Occipital lobe (tissue), 2 donors: ENCODE measurements around the gene ISG20. TPM values are rescaled to one million over a fixed set of nuclear protein-coding genes. Genes with fewer than 3 reads are reported as not detected.
"Not testable (repeated sequence)": the region's sequence is repeated elsewhere in the genome, so short reads cannot be mapped to it uniquely, and the experiment has no call there.

ENCODE experiments used
- DNase-seq: peaks from one replicate; lab custom pipeline; 2025; lab: John Stamatoyannopoulos, UW
- total RNA-seq: library from RNA; depleted of rRNA; stranded (reverse); fragments of >200 nt; gene quantifications from one replicate; pipeline ENCODE4 v1.2.3, GENCODE V29; 2014

ISG20 gene
- total RNA-seq, 1 donor from 2014 or later = not detected

DNA sequence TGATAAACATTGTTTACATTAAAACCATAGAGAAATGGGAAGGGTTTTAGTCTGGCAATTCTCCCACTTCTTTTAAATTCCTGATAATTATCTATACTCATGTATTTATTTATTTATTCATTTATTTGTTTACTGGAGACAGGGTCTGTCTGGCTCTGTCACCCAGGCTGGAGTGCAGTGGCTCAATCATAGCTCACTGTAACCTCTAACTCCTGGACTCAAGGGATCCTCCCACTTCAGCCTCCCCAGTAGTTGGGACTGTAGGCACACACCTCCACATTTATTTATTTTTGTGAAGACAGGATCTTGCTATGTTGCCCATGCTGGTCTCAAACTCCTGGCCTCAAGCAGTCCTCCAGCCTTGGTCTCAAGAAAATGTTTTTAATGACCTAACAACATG, 20.1 kb upstream of the ISG20 start:
- DNase-seq = no peak

DNA sequence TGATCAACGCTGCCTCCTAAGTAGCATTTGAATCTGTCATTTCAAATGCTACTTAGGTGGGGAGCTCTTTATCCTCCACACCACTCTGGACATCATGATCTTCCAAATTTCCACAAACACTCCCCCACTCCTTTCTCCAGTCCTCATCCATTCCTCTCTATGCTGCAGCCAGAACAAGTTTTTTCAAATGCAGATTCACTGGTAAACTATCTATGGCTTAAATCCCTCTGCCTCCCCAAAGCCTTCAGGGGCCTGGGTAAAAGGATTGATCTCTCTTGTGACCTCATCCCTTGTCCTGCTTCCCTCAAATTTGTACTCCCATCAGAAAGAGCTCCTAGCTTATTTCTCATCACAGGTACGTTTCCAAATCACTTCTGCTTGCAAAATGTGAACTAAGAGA, 19.0 kb upstream of the ISG20 start:
- DNase-seq = no peak

DNA sequence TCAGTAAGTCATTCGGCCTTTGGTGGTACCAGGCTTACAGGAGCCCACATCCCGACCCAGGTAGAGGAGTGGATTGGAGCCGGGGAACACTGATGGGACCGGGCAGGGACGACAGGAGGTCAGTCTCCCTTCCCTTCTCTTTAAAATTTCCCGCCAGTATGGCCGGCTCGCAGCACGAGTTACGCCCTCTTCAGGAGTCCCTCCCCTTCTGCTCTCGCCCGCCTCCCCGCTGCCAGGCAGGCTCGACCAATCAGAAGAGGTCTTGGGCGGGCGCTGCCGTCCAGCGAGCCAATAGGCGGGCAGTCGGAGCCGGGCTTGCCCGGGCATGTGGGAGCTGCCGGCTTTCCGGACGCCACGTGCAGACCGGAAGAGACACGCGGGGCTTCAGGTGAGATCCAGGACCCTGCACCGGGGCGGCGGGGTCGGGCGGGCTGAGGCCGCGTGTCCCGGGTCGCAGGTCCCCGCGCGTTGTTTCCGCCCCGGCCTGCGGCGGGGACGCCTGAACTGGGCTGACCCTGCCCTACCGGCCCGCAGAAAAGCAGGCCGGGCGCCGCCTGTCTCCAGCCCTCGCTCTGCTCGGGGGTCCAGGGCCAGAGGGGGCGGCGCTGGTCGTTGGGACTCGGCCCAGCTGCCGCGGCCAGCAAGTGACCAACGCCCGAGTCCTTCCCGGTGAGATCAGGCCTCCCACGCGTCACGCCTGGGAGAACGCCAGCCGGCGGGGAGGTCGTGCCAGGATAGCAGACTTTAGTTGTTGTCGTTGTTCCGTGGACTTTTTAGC, 17.6 kb upstream of the ISG20 start, which contains the start of gene AEN:
TSS of gene AEN (plus strand) at position 346 of the 778 bp plus-strand sequence. CDS start 4,870 bp downstream, outside the sequence.
- DNase-seq = peak; percentile 95

DNA sequence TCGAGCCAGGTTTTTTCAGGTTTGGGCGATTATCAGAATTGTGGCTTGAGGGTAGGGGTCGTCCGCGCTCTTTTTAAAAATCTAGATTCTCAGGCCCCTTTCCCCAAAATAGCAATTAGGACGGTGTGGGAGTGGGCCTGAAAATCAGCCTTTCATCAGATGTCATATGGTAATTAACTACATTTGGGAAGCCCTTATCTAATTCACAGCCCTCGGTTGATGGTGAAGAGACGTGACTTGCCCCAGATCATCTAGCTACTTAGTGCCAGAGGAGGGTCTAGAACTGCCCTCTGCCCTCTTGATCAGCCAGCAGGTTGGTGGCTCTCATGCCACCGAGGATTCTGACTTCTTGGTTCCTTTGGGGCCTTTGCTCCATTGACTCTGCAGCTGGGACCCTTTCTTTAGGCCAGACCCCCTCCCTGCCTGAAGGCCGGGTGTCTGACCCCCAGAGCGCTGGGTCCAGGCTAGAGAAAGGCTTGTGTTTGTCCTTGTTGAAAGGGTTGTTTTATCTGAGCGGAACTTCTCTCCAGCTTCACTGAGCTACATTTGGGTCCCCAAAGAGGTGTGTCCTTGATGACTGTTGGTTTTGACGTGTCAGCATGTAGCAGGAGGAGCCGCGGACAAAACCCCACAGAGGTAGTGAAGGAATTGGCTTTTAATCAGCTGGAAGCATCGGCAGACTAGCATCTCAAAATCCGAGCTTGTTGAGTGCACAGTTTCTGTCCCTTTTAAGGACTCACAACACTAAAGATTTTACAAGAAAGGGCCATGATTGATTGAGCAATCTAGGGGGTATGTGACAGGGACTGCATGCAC, 16.8 kb upstream of the ISG20 start:
- no peak for DNase-seq

DNA sequence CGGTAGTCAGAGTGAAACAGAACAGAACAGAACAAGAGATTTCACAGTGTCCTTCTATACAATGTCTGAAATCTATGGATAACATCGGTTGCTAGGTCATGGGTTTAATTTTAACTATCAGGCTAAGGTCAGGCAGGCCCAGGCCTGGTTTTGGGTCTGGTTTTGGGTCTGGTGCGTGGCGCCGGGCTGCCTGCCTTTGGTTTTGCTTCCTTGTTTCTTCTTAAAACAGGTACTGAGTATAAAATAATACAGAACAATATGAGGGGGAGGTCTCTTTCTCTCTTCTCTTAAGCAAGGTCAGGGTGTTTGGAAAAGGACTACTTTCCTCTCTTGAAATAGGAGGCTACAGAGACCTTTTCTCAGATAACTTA, 16.2 kb upstream of the ISG20 start:
- no peak for DNase-seq

DNA sequence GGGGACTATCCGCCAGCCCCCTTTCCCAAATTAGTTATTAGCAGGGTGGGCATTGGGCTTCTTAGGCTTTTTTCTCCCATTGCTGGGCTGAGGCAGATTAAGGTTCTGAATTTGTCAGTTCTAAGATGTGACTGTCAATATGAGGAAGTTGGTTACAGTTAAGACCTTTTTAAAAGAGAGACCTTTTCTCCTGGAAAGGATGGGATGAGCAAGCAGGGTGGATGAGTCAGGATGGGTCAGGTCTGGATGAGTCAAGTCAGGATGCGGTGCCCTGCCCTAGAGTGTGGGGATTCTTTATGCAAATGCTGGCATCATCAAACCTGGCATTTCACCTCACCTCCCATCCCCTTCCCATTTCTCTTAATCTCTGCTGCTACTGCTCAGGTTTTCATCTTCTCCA, 15.8 kb upstream of the ISG20 start:
- no peak for DNase-seq

DNA sequence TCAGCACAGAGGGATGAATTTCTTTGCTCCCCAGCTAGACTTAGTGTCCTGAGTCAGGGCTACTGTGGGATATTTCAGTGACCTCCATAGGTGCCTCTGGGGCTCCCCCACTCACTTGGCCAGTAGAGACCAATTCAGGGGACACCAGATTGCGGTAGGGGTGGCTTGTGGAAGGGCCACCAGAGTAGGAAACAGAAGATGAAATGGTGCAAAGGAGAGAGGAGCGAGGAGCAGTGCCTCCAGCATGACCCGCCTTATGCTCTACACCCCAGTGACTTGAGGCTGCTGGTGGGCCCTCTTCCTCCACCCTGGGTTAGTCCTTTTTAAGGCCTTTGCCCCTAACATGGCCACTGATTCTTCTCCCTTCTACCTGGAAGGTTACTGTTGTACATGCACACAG, 15.2 kb upstream of the ISG20 start:
- no peak for DNase-seq

DNA sequence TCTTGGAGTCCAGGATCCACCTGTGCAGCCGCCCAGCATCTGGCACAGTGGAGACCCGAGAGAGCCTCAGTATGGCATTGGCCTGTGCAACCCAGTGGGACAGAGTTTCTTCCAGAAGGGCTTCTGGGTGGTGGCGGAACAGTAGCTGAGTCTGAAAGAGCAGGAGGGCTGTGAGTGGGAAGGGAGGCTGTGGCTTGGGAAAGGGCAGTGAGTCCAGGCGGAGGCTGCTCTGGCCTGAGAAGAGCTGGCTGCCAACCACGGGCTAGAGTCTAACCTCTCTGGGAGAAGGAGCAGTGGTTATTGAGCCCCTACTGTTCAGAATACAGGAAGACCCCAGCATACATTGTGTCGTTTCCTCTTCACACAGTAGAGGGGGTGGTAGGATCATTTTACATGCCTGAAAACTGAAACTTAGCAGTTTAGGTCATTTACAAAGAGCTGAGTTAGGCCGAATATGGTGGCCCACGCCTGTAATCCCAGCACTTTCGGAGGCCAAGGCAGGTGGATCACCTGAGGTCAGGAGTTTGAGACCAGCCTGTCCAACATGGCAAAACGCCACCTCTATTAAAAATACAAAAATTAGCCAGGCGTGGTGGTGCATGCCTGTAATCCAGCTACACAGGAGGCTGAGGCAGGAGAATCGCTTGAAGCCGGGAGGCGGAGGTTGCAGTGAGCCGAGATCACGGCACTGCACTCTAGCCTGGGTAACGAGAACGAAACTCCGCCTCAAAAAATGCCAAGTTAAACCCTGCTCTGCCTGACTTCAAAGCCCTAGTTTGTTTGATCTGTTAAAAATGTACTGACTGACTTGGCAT, 14.5 kb upstream of the ISG20 start:
- no peak for DNase-seq

DNA sequence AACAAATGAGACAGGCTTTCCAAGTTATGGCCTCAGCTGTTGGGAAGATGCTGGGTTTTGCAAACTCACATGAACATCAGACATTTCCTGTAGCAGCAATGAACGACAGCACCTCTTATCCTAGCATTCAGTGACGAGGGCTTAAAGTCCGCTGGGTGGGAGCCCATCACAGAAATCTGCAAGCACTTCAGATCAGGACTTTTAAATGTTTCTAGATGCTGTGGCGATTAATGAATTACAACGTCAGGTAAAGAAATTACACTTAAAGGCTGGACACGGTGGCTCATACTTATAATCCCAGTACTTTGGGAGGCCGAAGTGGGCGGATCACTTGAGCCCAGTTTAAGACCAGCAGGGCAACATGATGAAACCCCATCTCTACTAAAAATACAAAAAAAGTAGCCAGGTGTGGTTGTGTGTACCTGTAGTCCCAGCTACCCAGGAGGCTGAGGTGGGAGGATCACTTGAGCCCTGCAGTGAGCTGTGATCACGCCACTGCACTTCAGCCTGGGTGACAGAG, 13.8 kb upstream of the ISG20 start:
- no peak for DNase-seq

DNA sequence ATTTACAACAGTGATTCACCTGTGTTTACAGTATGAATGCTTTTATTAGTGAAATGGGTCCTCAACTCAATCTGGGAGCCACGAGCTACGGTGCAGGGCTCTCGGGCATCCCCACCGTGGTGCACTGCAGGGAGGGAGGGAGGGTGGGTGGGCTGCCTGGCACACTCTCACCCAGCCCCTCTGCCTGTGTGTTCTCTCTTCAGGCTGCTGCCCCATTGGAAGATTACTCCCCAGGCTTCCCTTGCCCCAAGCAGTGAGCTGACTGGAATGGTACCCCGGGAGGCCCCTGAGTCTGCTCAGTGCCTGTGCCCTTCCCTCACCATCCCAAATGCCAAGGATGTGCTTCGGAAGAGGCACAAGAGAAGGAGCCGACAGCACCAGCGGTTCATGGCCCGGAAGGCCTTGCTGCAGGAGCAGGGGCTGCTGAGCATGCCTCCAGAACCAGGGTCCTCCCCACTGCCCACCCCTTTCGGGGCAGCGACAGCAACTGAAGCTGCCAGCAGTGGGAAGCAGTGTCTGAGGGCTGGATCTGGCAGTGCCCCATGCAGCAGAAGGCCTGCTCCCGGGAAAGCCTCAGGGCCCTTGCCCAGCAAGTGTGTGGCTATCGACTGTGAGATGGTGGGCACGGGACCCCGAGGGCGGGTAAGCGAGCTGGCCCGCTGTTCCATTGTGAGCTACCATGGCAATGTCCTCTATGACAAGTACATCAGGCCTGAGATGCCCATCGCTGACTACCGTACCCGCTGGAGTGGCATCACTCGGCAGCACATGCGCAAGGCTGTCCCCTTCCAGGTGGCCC, 12.7 kb upstream of the ISG20 start:
- DNase-seq = no peak

DNA sequence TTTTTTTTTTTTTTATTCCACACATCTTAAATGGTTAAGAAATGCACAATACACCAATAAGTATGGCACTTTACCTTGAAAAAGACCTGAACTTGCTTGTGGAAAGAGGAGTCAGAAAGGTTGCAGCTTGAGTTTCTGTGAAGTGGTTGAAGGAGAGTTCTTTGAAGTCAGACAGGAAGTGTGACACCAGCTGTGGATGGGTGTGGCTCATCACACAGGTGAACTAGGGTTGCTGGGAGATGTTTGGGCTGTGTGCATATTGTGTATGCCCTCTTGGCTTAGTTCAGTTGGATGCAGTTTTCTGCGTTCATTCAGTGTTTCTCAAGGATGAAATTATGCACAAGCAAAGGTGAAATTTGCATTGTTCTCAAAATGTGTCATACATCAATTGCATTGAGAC, 11.4 kb upstream of the ISG20 start:
- DNase-seq = no peak

DNA sequence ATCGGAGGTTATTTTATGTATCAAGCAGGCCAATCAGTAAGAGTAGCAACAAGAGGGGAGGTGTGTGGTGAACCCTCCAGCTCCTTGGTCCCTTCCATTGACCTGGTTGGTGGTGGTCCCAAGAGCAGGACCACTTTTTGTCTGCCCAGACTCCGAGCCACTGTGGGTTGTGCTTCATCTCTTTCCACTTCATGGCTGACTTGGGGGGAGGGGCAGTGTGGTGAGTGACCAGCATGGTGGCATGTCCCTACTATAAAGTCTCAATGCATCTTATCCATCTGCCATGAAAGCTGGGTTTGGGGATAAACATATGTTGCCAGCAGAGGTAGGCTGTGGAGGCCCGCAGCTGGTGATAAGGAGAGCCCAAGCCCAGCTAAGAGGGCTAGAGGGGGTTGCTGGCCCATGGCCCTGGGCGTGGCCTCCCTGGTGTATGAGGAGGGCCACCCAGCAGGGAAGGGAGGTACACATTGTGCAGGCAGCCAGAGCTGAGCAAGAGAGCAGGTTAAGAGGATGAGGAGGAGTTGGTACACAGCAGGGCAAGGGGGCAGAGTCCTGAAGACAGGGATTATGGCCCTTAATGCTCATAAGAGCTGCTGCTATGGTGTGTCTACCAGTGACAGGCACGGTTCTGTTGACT, 10.7 kb upstream of the ISG20 start:
- no peak for DNase-seq

DNA sequence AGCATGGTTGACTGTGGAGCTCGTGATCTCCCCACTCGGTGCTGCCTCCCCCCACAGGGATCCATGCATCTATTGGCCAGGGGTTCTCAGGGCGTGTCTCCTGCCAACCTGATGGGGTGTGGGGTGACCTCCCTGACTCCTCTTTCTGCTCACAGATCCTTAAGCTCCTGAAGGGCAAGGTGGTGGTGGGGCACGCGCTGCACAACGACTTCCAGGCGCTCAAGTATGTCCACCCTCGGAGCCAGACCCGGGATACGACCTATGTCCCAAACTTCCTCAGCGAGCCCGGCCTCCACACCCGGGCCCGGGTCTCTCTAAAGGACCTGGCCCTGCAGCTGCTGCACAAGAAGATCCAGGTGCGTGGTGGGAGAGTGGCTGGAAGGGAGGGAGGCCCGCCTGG, 9.7 kb upstream of the ISG20 start:
- DNase-seq = no peak

DNA sequence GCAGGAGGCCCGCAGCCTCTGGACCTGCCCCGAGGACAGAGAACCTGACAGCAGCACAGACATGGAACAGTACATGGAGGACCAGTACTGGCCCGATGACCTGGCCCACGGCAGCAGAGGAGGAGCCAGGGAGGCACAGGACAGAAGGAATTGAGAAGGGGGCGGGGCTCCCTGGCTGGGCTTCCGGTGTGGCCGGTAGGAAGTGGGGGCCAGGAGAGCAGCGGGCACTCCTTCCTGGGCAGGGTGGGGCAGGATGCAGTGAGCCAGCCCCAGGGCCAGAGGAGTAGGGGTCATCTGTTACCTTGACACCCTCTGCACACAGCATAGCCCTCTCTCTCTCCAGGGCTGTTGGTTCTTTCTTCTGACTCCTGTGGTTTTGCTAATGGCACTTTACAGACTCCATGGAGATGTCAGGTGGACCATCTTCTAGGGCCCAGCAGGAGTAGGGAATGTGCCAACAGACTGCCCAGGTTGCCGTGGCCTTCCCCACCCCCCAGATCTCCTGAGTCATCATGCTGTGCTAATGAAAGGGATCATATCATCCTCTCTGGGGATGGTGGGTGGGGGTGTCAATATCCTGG, 8.6 kb upstream of the ISG20 start:
- DNase-seq = no peak

DNA sequence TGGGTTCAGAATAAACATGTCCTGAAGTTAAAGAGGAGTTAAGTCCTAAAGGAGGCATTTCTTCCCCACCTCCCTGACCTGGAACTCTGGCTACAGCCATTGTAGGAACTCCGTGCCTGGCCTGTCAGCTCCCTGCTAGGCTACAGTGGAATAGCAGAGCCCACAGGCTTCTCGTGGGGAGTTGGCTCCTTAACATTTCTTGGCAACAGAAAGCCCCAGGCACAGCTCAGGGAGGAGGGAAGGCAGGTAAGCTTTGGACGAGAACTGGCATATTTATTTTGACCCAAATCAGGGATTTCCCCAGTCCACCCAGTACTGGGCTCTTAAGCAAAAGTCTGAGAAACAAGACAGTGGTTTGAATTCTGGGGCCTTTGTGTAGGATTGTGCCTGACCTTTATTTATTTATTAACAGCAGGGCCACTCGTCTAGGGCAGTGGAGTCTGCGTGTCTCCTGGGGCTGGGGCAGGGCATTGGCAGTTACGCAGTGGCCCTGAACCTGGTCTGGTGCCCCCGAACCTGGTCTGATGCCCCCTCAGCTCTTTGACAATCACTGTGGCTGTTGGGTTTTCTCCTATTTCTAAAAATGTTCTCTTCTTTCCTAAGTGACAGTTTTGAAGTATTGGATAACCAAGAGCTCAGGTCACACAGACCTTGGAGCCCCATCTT, 7.9 kb upstream of the ISG20 start:
- no peak for DNase-seq

DNA sequence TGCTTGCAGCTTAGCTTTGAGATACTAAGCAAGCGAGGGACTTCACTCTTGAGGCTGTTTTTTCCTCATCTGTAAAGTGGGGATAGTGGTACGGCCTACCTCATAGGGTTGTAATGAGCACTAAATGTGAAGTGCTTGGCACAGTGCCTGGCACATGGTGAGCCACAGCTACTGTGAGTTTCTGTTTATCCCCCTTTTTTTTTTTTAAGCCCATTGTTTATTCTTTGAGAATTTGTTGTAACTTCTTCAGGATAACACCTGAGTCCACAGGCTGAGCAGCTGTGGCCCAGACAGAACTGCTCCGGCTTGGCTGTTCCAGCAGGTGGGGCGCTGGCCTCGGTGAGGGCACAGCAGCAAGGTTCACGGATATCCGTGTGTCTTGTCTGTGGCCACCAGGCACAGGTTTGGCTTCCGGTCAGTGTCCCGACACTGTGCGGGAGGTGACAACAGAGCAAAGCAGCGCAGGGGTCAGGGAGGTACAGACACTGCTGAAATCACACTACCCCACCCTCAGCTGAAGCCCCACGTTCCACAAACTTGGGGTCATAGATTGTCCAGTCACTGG, 7.3 kb upstream of the ISG20 start:
- no peak for DNase-seq

DNA sequence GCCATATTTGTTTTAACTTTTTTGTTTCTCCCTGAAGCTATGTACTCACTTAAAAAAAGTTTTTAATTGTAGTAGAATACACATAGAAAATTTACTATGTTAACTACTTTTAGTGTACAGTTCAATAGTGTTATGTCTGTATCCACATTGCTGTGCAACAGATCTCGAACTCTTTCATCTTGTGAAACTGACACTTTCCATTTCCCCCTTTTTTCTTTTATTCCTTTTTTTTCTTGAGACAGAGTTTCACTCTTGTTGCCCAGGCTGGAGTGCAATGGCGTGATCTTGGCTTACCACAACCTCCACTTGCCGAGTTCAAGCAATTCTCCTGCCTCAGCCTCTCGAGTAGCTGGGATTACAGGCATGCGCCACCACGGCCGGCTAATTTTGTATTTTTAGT, 6.0 kb upstream of the ISG20 start:
- not testable (repeated sequence) for DNase-seq

DNA sequence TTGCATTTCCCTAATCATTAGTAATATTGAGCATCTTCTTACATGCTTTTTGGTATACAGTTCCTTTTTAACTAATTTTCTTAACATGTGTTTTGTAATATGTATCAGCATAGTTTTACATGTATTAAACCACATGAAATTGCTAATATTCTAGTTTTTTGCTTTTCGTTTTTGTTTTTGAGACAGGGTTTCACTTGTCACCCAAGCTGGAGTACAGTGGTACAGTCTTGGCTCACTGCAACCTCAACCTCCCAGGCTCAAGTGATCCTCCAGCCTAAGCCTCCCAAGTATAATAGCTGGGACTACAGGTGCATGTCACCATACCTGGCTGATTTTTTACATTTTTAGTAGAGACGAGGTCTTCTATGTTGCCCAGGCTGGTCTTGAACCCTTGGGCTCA, 4.4 kb upstream of the ISG20 start:
- DNase-seq = no peak

DNA sequence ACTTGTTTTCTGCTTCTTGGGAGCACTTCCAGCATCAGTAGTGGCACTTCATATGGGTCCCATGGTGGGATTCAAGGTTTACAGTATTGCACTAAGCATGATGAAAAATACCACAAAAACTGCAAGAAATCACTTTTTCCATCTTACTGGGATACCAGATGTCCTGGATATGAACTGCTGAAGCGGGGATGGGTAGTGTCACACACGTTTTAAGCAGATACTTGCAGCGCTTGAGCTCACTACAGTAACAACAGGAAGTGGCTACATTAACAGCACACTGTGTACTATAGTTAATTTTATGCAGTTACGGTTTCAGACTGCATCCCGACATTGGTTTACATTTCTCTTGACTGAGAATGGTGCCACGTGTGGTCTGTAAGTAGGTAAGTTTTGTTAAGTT, 3.5 kb upstream of the ISG20 start:
- no peak for DNase-seq
